CD4-positive, alpha-beta T cell treated with Interleukin-15 for 4 hours (primary cell): ENCODE results near the gene OSBP2.

ENCODE experiments used
- DNase-seq: peaks from one replicate; pipeline ENCODE4 v3.0.0-alpha.2; 2020; ENCODE audit warnings: low spot score

Gene OSBP2

DNA sequence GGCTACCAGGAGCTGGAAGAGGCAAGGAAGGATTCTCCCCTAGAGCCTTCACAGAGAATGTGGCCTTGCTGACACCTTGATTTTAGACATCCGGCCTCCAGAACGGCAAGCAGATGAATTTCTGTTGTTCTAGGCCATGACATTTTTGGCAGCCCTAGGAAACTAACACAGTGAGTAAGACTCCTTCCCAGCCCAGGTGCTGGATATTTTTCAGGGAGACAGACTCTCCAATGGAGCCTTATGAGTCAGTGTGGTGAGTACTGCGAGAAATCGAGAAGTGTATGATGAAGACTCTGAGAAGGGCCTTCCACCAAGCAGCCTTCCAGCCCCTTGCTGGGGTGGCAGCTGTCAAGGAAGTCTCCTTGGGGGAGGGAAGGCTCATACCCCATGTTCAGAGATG lies 114.4 kb downstream of the OSBP2 start:
- DNase-seq = no peak

DNA sequence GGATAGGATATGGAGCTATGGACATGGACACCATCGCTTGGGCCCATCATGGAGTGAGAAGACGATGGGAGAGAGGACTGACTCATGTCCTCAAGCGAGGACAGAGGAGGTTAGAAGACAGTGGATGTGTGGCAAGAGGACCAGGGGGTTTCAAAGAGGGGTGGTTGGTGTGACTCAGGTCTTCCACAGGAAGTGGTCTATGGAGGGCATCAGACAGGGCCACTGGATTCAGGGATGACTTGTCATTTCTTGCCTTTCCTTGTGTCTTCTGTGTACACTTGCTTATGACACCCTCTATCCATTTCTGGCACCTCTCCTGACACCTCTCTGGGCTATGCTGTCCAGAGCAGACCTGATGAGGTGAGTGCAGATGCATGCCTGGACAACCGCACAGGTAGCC lies 115.4 kb downstream of the OSBP2 start:
- no peak for DNase-seq

DNA sequence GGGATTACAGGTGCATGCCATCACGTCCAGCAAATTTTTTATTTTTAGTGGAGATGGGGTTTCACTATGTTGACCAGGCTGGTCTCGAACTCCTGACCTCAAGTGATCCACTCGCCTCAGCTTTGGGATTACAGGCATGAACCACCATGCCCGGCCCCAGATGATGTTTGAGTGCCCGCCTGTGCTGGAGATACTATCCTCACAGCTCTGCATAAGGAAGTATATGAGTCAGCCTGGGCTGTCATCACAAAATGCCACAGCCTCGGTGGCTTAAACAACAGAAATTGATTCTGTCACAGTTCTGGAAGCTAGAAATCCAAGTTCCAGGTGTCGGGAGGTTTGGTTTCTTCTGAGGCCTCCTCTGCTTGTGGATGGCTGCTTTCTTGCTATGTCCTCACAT lies 119.3 kb downstream of the OSBP2 start:
- DNase-seq = no peak

DNA sequence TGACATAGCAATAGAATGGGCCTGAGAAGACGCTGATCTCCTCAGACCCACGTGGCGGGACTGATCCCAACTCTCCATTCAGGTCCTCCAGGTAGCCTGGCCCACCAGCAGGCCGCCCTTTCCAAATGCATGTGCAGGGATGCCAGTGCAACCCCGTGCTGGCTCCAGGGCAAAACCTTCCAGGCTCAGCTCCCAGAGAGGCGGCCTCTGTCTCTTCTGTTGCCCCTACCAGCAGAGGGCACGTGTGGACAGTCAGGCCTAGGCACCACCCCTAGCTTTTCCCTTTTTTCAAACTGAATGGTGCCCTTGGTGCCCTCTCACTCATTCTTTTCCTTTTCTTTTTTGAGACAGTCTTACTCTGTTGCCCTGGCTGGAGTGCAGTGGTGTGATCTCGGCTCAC lies 121.7 kb downstream of the OSBP2 start:
- no peak for DNase-seq

DNA sequence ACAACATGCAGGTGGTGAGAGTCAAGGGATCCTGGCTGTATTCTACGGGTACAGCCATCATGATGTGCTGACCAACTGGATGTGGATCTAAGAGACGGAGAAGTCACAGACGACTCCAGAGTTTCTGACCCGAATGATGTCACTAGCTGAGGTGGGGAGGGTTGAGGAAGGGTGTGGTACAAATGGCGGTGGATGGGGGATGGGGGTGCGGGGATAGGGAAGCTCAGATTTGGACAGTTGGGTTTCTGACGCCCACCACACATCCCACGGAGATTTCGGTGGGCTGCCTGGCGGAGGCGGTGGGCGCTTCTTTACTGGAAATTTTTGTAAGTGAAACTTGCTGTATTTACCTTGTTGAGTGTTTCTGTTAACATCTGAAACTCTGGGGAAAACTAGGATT lies 126.7 kb downstream of the OSBP2 start:
- no peak for DNase-seq

DNA sequence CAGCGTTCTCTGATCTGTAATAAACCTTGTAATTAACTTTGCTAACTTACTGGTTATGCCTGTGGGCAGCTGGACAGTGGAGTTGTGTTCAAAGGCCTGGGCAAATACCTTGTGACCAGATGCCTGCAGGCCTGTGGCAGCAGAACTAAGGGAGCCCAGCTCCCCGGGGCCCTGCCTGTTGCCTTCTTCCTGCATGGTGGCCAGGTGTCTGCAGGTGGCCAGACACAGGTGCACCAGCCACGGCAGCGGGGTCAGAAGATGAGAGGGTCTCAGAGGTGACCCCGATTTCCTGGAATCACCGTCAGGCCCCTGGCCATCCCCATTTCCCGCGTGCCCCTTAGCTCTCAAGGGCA lies 127.2 kb downstream of the OSBP2 start:
- DNase-seq = no peak

DNA sequence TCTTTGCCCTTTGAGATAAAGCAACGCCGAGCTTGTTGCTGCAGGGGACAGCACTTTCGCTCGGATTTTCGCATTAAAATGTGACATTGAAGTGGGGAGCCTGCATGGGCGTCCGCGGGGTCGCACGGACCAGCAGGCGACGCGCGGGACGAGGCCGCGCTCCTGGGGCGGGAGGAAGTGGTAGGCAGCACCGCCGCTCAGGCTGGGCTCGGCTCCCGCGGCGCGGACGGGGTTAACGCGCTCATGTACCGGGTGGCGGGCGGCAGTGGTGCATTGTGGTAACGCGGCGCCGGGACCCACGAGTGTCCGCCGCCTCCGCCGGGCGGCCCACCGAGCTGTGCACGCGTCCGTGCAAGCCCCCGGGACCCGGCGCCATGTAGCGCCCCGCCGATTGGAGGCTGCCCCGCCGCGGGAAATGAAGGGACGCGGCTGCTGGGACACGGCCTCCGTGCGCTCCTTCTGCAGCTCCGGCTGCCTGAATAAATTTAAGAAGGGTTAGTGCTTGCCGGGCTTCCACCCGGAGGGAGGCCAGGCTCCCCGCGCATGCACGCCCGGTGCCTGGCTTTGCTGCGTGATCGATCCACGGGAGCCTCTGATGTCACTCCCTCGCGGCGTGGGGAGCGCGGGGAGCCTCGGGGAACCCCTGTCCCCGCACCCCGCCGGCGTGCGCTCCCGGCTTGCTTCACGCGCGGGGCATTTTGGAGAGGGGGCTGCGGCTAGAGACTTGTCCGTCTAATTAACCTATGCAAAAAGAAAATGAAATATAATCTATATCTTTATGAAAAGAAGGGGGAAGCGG lies 127.7 kb downstream of the OSBP2 start:
- no peak for DNase-seq

DNA sequence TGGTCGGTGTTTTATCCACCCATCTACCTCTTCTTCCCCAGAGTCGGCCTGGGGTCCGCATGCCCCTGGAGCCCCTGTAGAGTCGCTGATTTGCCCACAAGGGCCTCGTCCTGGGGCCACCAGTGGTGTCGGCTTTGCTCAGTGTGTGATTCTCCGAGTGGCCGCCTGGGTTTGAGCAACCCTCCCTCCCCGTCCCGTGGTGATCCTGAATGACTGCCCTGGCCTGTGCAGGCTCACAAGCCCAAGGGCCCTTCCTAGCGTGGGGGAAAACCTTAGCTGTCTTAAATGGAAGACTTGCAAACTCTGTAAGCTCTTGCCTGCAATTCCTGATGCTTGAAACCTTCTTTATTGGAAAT lies 128.3 kb downstream of the OSBP2 start:
- no peak for DNase-seq

DNA sequence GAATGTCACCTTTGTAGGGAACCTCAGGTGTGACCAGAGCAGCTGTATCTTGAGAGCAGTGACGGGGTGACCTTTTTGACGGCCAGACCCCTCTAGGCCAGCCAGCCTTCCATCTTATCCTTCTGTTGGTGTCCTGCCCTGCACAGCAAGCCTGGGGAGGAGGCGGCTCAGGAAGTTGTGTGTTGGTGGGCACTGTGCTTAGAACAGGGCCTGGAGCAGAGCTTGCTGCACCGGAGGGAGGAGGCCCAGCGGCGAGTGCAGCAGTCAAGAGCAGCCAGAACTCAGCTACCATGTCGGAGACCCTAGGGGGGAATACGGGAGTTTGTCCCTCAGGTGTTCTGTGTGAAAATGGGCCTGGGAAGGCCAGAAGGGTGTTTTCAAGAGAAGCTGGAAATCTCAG lies 129.4 kb downstream of the OSBP2 start:
- DNase-seq = no peak

DNA sequence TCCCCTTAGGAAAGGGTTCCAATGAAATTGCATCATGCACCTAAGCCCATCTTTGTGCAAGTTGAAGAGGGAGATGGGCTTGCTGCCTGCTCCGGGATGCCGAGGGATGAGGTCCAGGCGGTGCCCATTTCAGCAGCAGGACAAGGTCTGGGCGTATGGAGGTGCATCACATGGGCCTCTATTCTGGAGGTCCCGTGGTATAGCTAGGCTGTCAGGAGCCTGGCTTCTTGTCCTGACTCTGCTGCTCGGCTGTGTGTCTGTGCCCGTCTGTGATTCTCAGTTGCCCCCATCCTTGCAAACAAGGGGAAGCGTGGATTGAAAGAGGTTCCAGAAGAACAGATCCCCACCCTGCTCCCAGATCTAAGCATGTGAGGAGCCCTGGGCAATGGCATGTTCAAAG lies 130.0 kb downstream of the OSBP2 start:
- no peak for DNase-seq

DNA sequence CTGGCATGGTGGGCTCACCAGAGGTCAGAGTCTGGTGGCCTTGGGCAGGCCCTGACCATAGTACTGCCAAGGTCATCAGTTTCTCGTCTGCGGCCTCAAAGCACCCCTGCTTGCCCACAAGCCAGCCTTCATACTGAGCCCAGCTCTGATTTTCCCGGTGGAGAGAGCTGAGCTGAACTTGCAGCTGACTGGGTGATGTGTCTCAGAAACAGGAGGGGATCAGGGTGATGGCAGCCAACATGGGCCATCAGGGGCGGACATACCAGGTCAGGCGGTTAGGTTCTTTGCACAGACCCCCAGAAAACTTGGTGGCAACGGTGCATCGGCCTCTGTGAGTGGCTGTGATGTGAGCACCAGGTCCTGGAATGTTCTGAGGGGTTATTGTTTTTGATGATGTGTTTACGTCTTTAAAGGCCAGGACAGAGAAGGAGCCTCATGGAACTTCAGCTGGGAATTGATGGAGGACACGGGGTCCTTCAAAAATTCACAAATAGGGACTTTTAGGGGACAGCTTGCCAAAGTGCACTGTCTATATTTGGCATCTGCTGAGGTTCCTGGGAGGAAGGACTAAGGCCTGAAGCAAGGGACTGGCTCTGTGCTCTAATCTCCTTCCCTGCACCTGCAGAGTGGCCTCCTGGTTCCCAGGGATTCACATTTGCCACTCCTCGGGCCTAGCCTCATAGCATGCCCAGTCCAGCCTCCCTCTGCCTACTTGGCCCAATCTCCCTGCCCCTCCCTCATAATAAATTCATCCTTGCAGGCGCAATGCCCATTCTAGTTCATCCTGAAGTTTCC lies 131.2 kb downstream of the OSBP2 start:
- no peak for DNase-seq

DNA sequence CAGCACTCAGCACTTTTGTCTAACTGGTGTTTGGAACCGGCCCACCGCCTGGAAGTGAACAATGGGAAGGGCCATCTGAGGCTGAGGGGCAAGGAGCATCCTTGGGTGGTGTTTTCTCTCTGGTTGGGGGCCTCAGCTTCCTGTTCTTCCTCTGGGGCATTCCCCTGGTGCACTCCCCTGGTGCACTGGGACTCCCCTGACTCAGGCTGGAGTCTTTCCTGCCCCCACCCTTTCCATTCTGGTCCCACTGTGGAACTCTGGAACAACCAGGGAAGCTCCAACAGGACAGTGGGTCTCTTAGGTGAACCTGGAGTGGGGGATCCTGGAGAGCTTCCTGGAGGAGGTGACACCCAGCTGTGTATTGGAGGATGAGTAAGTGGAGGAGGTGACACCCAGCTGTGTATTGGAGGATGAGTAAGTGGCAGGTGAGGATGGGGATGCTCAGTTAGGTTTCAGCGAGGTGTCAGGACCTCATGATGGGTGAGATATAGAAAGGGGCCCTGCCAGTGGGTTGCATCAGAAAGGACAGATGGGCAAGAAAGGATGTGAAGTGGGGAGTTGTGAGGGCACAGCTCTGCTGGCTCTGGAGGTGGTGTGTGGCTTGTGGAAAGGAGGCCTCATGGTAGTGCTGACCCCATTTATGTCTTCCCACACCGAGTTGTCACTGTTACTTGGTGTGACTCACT lies 132.1 kb downstream of the OSBP2 start:
- DNase-seq = no peak

DNA sequence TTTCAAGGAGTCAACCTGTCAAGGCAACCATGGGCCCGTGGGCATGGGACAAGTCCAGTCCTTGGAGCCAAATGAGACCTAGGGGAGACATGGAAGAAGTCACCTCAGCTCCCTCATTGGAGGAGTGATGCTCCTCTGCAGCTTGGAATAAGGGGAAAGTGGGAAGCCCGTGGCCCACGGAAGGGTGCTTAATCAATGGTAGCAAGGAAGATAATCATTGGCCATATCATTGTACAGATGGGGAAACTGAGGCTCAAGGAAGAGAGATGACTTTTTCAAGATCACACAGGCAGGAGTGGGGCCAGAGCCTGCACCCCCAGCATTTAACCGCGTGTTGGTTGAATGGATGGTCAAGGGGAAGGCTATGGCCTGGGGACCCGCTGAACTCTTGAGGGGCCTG lies 133.0 kb downstream of the OSBP2 start:
- DNase-seq = no peak

DNA sequence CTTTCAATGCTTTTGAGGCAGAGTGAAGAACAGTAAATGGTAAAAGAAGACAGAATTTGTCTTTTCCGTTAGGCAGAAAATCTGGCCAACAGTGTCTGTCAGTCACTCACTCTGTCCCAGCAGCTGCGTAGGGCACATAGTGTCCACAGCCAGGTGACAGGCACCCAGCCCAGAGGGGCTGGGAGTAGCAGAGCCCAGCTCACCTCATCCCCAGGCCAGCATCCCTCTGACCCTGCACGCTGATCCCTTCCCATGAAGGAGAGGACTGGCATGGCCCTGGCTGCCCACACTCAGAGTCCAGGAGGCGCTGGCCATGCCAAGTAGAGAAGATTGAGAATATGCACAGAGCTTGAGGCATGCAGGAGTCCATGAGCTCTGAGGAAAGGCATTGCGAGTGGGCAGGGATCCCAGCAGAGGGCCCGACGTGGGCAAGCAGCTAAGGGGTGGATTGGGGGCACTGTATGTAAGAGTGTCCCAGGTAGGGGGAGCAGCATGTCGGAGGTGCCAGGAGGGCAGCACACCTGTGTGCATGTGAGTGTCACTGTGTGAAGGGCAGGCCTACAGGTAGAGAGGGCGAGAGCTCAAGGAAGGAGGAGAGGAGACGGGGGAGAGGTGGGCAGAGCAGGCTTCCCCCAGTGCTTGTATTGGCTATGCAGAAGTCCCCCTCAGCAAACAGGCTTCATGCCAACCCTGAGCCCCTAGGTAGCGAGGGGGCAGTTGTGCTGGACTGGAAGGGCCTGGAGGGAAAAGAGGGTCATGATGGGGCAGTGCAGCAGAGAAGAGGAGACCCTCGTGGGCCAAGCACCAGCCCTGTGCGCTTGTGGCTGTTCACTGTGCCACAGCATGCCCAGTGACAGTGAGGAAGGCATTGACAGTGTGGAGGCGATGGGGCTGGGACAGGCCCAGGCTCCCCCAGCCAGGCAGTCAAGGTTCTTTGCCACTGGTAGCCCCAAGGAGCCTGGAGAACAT lies 133.8 kb downstream of the OSBP2 start:
- DNase-seq = no peak

DNA sequence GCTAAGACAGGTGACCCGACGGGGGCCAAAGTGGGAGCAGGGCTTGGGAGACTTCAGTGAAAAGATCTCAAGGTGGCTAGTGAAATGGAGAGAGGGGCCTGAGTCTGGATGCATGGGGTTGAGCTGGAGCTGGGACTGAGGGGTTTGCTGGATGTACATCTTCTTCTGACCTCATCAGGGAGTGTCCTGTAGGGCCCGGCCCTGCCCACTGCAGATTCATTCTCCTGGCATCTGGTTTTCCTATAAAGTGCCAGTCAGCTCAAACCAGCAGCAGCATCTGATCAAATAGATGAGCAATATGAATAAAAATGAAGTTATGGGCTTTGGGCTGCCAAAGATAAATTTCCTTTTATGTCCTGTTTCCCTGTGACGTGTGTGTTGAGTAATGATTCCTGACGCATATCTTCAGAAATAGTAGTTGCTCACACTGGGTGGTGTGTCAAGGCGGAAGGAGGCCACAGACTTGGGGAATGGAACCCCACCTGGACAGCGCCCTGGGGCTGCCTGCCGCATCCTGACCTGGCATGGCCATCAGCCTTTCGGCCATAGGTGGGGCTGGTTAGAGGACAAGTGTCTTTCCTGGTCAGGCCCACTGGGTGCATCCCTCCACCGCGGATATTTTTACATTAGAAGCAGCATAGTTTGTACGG lies 135.4 kb downstream of the OSBP2 start:
- no peak for DNase-seq

DNA sequence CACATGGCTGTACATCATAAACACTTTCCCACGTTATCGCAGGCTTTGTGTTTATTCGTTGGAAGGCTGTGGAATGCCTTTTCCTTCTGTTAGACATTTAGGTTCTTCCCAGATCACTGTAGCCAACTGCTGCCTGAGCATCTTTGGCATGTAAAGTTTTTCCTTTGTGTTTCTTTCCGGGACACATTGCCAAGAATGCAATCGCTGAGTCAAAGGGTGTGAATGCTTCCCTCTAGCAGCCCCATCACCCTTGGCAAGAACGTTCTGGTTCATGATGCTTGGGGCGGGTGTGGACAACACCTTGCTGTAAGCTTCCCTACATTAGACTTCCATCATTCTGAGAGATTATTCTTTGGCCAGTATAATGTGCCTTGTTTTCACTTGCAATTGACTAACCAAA lies 136.2 kb downstream of the OSBP2 start:
- DNase-seq = no peak

DNA sequence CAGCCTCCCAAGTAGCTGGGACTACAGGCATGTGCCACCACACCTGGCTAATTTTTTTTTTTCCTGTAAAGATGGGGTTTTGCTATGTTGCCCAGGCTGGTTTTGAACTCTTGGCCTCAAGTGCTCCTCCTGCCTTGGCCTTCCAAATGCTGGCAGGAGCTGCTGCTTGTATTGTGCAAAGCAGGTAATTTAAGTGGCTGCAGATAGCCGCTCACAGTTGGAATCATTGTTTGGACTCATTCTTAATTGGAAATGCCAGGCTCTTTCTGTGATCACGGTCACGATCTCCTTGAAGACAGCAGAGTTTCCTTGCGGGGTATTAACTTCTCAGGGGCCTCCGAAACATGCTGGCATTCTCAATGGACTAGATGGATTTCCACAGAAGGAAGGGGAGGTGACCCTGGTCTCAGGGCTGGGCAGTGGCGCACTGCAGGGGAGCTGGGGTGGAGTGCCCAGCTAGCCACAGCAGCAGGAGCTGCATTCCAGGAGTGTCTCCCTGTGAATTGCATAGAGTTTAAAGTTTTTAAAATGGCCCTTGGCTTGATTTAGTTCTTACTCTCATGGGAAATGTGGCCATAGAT lies 137.8 kb downstream of the OSBP2 start:
- no peak for DNase-seq

DNA sequence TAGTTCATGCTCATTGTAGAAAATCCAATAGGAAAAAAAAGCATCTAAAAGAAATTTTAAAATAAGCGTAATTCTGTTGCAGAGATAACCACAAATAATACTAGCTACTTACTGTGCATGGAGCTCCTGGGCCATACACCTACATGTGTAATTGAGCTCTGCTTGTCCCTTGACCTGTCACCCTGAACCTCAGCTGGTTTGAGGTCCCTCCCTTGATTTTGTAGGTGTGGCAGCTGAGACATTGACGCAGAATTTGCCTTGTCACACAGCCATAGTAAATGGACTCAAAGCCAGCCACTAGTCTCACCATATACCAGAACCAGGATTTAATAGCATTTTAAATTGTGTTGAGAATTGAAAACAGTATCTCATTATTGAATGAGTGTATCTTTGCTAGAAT lies 138.6 kb downstream of the OSBP2 start:
- no peak for DNase-seq

DNA sequence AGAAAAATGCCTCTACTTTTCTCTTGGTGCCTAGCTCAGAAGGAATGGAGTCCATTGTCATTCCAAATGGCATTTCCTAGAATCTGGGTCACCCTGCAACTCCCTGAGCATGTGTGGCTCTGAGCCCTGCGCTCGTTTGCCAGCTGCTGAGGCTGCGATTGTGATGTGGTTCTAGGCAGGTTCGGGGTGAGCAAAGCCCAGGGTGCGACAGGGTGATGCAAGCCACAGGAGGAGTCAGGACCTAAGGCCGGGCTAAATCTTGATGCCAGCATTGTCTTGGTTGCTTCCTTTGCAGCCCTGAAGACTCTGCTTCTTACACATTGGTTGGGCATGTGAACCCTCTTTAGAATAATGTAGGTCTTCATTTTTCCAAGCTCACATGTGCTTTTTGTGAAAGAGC lies 142.9 kb downstream of the OSBP2 start:
- DNase-seq = no peak

DNA sequence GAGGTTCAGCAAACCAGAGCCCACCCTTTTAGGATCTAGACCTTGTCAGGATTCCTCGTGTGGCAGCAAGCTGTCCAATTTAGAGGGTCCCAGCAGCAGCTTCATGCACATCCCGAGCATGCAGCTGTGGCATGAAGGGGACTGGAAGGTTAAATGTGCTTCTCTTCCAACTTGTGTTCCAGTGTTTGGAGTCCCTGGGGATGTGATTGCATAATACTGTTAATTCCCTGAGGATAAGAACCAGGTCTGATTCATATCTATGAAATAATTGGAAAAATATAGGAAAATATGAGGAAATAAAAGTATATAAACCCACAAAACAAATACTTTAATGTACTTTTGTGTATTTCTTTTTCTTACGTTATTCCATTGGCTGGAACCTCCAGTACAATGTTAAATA lies 143.4 kb downstream of the OSBP2 start:
- DNase-seq = no peak

DNA sequence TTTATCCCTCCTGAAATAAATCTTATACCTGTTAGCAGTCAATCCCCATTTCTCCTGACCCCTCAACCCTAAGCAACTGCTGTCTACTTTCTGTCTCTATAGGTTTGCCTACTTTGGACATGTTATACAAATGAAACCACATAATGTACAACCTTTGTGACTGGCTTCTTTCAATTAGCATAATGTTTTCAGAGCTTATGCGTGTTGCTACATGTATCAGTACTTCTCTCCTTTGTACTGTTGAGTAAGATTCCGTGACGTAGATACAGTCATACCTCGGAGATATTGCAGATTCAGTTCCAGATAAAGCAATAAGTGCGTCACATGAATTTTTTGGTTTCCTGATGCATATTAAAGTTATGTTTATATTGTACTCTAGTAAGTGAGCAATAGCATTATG lies 146.6 kb downstream of the OSBP2 start:
- DNase-seq = no peak
